Coronary artery (tissue), 2 donors: ENCODE measurements around the gene MFNG.

ENCODE experiments used
- DNase-seq: peaks from one replicate; pipeline ENCODE4 v3.0.0-alpha.2; 2017; ENCODE audit warnings: low spot score
- H3K27ac ChIP-seq, 2 donors: fragments of 200-600 bp; sonication (generic); one replicate each; pipeline ENCODE4 v1.5.1; 2016 to 2019
- H3K4me3 ChIP-seq: fragments of 200-600 bp; sonication (generic); 2 replicates; pipeline ENCODE4 v1.5.1; 2016; ENCODE audit warnings: mild to moderate bottlenecking, moderate library complexity
- CTCF ChIP-seq: fragments of 200-600 bp; sonication (generic); IDR thresholded peaks from one replicate; pipeline ENCODE4 v1.5.1; 2019; ENCODE audit warnings: antibody characterized with exemption

The MFNG gene

GRCh38 chr22:37428649-37429586 lies 57.3 kb downstream of the MFNG start:
- no peak overlapping the region for H3K4me3 ChIP-seq
- H3K27ac ChIP-seq: no peak overlapping the region
- no peak for DNase-seq
- no peak for TF ChIP-seq CTCF

GRCh38 chr22:37427711-37428635 lies 58.2 kb downstream of the MFNG start:
- no peak for DNase-seq
- Histone ChIP-seq H3K4me3 (peak overlapping the region; percentile 66), H3K27ac (no peak overlapping the region)
- no peak for TF ChIP-seq CTCF

GRCh38 chr22:37427135-37427710 lies 59.0 kb downstream of the MFNG start, which contains the start of gene ELFN2:
ELFN2 (minus strand) TSS chr22:37427479; CDS start chr22:37375534, 51,945 bp downstream.
- no peak for DNase-seq
- peak within 1 kb of the TSS; percentile 66 for H3K4me3 ChIP-seq
- no peak for TF ChIP-seq CTCF
- H3K27ac ChIP-seq: no peak within 1 kb of the TSS

GRCh38 chr22:37426706-37427134 lies 59.5 kb downstream of the MFNG start:
- Histone ChIP-seq H3K4me3 (peak overlapping the region; percentile 66), H3K27ac (no peak overlapping the region)
- DNase-seq: no peak
- no peak for TF ChIP-seq CTCF

GRCh38 chr22:37425800-37426705 lies 60.1 kb downstream of the MFNG start:
- DNase-seq: no peak
- no peak for TF ChIP-seq CTCF
- peak overlapping the region; percentile 66 for H3K4me3 ChIP-seq
- no peak overlapping the region for H3K27ac ChIP-seq

- Histone ChIP-seq H3K4me3 (no peak overlapping the region), H3K27ac (no peak overlapping the region)
- no peak for TF ChIP-seq CTCF
- DNase-seq: no peak
These were observed 60.8 kb downstream of the MFNG start for GRCh38 chr22:37425369-37425768.
